GM10248 (cell line): ENCODE results near the gene ENOSF1.

Experiments used
- CTCF ChIA-PET: fragments of 300-600 bp; sonication (Branson Sonifier 250); formaldehyde crosslinking; extraction: SDS; loops from one replicate; lab custom pipeline; 2021; ENCODE audit warnings: antibody characterized with exemption; lab: Yijun Ruan, JAX
- POLR2A ChIA-PET: fragments of 350-650 bp; sonication (Branson Sonifier 250); formaldehyde crosslinking; extraction: SDS; loops from one replicate; lab custom pipeline; 2020; ENCODE audit warnings: antibody characterized with exemption; lab: Yijun Ruan, JAX
- DNase-seq: peaks from one replicate; pipeline ENCODE4 v3.0.0; 2012; ENCODE audit errors: extremely low spot score
- TF ChIP-seq, protein P1 (sequence below): IDR thresholded peaks from 2 replicates; pipeline ENCODE4 v1.5.1; 2012; ENCODE audit warnings: mild to moderate bottlenecking, low read depth; ENCODE audit errors: extremely low read depth, missing control alignments, control extremely low read depth

ENOSF1 gene

GRCh38 chr18:709771-710170 lies 2.7 kb downstream of the ENOSF1 start:
- no peak for DNase-seq
- ChIA-PET POLR2A (interaction anchor here (0.6 kb wide), 1 partner anchor 95 kb away, joined by 3 read pairs; no protein-coding TSS in a partner anchor), CTCF (interaction anchor here (1.0 to 2.2 kb wide), 11 partner anchors 9 to 129 kb away, joined by 3 to 9 read pairs (median 4); no protein-coding TSS in a partner anchor)
- TF ChIP-seq, protein P1, sequence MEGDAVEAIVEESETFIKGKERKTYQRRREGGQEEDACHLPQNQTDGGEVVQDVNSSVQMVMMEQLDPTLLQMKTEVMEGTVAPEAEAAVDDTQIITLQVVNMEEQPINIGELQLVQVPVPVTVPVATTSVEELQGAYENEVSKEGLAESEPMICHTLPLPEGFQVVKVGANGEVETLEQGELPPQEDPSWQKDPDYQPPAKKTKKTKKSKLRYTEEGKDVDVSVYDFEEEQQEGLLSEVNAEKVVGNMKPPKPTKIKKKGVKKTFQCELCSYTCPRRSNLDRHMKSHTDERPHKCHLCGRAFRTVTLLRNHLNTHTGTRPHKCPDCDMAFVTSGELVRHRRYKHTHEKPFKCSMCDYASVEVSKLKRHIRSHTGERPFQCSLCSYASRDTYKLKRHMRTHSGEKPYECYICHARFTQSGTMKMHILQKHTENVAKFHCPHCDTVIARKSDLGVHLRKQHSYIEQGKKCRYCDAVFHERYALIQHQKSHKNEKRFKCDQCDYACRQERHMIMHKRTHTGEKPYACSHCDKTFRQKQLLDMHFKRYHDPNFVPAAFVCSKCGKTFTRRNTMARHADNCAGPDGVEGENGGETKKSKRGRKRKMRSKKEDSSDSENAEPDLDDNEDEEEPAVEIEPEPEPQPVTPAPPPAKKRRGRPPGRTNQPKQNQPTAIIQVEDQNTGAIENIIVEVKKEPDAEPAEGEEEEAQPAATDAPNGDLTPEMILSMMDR: no peak

- CTCF ChIA-PET: interaction anchor here (1.4 to 2.2 kb wide), 4 partner anchors 8 to 131 kb away, joined by 4 to 8 read pairs (median 5); no protein-coding TSS in a partner anchor
- POLR2A ChIA-PET: no interaction called here
- no peak for DNase-seq
Observed at GRCh38 chr18:708096-708495, 4.3 kb downstream of the ENOSF1 start.

DNA sequence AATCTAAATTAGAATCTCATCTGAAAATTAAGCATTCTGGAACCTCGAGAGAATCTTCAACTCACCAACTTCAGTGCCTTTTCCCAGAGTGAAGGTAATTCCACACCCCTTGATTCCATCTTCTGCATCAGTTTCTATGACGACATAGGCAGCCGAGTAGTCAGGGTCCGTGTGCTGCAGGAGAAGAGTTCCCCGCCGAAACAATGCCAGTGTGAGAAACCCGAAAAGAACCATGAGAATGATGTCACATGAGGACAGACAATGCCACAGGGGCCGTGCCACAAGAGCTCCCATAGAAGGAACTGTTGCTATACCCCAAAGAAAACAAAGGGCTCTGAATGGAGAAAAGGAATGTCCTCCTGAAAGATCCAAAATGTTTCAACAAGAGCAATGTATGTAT lies 6.0 kb downstream of the ENOSF1 start:
- DNase-seq: no peak
- ChIA-PET CTCF (interaction anchor here (1.1 to 1.2 kb wide), 2 partner anchors 10 to 134 kb away, joined by 3 read pairs; no protein-coding TSS in a partner anchor), POLR2A (no interaction called here)
- TF ChIP-seq, protein P1: no peak

More at GRCh38 chr18:708096-708495, 4.3 kb downstream of the ENOSF1 start:
- TF ChIP-seq, protein P1: no peak

GRCh38 chr18:703213-703967 lies 9.0 kb downstream of the ENOSF1 start:
- ChIA-PET POLR2A (interaction anchor here (0.7 kb wide), 1 partner anchor 9 kb away, joined by 5 read pairs; the partner anchor contains the start of gene ENOSF1), CTCF (interaction anchor here (0.9 to 2.4 kb wide), 7 partner anchors 12 to 608 kb away, joined by 3 to 7 read pairs (median 4); no protein-coding TSS in a partner anchor)
- TF ChIP-seq, protein P1: no peak
- DNase-seq: no peak

- CTCF ChIA-PET: interaction anchor here (0.5 to 1.6 kb wide), 2 partner anchors 57 to 142 kb away, joined by 3 to 7 read pairs; no protein-coding TSS in a partner anchor
- TF ChIP-seq, protein P1: no peak
- DNase-seq: no peak
- POLR2A ChIA-PET: no interaction called here
Observed at GRCh38 chr18:697800-698199, 14.6 kb downstream of the ENOSF1 start.

DNA sequence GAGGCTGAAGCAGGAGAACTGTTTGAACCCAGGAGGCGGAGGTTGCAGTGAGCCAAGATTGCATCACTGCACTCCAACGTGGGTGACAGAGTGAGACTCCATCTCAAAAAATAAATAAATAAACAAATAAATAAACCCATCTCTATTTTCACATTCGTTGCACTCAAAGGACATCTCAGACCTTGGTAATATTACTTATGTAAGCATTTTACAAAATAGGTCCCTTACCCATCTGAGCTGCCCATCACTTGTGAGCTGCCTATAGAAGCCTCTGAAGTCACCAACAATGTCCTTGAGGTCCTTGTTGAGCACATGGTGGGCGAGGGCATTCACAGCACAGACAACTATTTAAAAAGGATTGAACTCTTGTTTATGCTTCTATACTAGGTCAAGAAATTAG lies 15.4 kb downstream of the ENOSF1 start:
- ChIA-PET CTCF (interaction anchor here (1.3 kb wide), 1 partner anchor 133 kb away, joined by 3 read pairs; no protein-coding TSS in a partner anchor), POLR2A (no interaction called here)
- DNase-seq: no peak
- TF ChIP-seq, protein P1: no peak
